GM18517 (cell line): ENCODE results near the gene ZNF48.
"Not testable (repeated sequence)": the region's sequence is repeated elsewhere in the genome, so short reads cannot be mapped to it uniquely, and the experiment has no call there.

Experiments
- ATAC-seq: cut with Tn5 transposase; IDR thresholded peaks from one replicate; pipeline ENCODE4 v1.9.1; 2021; ENCODE audit warnings: mild to moderate bottlenecking, moderate library complexity; ENCODE audit not compliant: unreplicated experiment

The ZNF48 gene

GRCh38 chr16:30377050-30377811 lies 18.0 kb upstream of the ZNF48 start:
- no peak for ATAC-seq

GRCh38 chr16:30377812-30378235 lies 17.4 kb upstream of the ZNF48 start:
- ATAC-seq, result peak; percentile 38

- ATAC-seq, result peak; percentile 81
Observed at GRCh38 chr16:30378236-30379157, 16.7 kb upstream of the ZNF48 start.

- no peak for ATAC-seq
Observed at GRCh38 chr16:30379158-30379783, 15.9 kb upstream of the ZNF48 start.

GRCh38 chr16:30380072-30380802 lies 15.0 kb upstream of the ZNF48 start:
- ATAC-seq, result no peak

GRCh38 chr16:30380803-30381208 lies 14.4 kb upstream of the ZNF48 start:
- ATAC-seq, result no peak

- ATAC-seq, result no peak
Observed at GRCh38 chr16:30381291-30382041, 13.8 kb upstream of the ZNF48 start.

GRCh38 chr16:30382111-30382881 lies 12.9 kb upstream of the ZNF48 start, which contains the start of gene SEPTIN1:
Gene SEPTIN1, minus strand, starts transcription at chr16:30382561. Its CDS starts 19 bp downstream, at chr16:30382542.
- no peak for ATAC-seq

GRCh38 chr16:30383521-30383920 lies 11.7 kb upstream of the ZNF48 start:
- ATAC-seq, result no peak

GRCh38 chr16:30394592-30395154 lies 547 bp upstream of the ZNF48 start:
- ATAC-seq, result no peak

GRCh38 chr16:30395992-30396585 lies 869 bp downstream of the ZNF48 start:
- no peak for ATAC-seq

GRCh38 chr16:30396627-30397026 lies 1.4 kb downstream of the ZNF48 start:
- ATAC-seq, result not testable (repeated sequence)

GRCh38 chr16:30397056-30397455 lies 1.8 kb downstream of the ZNF48 start:
- no peak for ATAC-seq

- ATAC-seq, result no peak
Observed at GRCh38 chr16:30397776-30398660, 2.8 kb downstream of the ZNF48 start.

- ATAC-seq, result no peak
Observed at GRCh38 chr16:30398661-30399434, 3.6 kb downstream of the ZNF48 start.

- no peak for ATAC-seq
Observed at GRCh38 chr16:30399435-30400186, 4.4 kb downstream of the ZNF48 start.
